Right lobe of liver (tissue), 6 donors: Measurements from ENCODE around the gene EIF2B5. TPM values are rescaled to one million over a fixed set of nuclear protein-coding genes. Genes with fewer than 3 reads are reported as not detected.
A peak's percentile ranks its signal among the peaks of the same experiment; 100 is the strongest.

Experiments used
- ATAC-seq, 4 donors: fragments of 200-7000 bp; cut with Tn5 transposase; one replicate each; pipeline ENCODE4 v1.9.1; 2020; ENCODE audit warnings: mild to moderate bottlenecking in 4 of 4, moderate library complexity in 4 of 4
- DNase-seq, 3 donors: peaks; one replicate each; pipeline ENCODE4 v3.0.0-alpha.2; 2020
- H3K27ac ChIP-seq, 3 donors: fragments of 200-600 bp; one replicate each; pipeline ENCODE4 v1.8.0; 2022
- H3K27me3 ChIP-seq, 2 donors: fragments of 200-600 bp; one replicate each; pipeline ENCODE4 v1.8.0; 2022
- H3K36me3 ChIP-seq, 4 donors: fragments of 200-600 bp; sonication (generic) in 1 of 4; one replicate each; pipeline versions ENCODE4 v1.5.1 to v1.8.0; 2017 to 2022; ENCODE audit warnings: control low read depth in 1 of 4
- H3K4me1 ChIP-seq, 4 donors: fragments of 200-600 bp; sonication (generic) in 1 of 4; one replicate each; pipeline versions ENCODE4 v1.5.1 to v1.8.0; 2017 to 2022; ENCODE audit warnings: control low read depth in 1 of 4
- H3K4me3 ChIP-seq, 3 donors: fragments of 200-600 bp; one replicate each; pipeline ENCODE4 v1.8.0; 2022
- H3K9me3 ChIP-seq, 4 donors: fragments of 200-600 bp; sonication (generic) in 1 of 4; one replicate each; pipeline versions ENCODE4 v1.5.1 to v1.8.0; 2017 to 2022; ENCODE audit warnings: control low read depth in 1 of 4
- CTCF ChIP-seq, 4 donors: fragments of 200-600 bp in 3 of 4; fragments of 450-650 bp in 1 of 4; IDR thresholded peaks; one replicate each; pipeline versions ENCODE4 v1.5.1 to v1.8.0; 2016 to 2022; ENCODE audit warnings: antibody characterized with exemption in 4 of 4, mild to moderate bottlenecking in 2 of 4
- POLR2A ChIP-seq: fragments of 450-650 bp; IDR thresholded peaks from one replicate; pipeline ENCODE4 v1.6.1; 2017; ENCODE audit warnings: antibody characterized with exemption, mild to moderate bottlenecking
- WGBS: methylation state at CpG from one replicate; pipeline ENCODE4 v1.1.6; 2018; ENCODE audit warnings: low coverage, low lambda C conversion rate; ENCODE audit not compliant: insufficient coverage; ENCODE audit errors: missing lambda C conversion rate; 5-methylcytosine and 5-hydroxymethylcytosine counted together
- intact Hi-C, 2 donors: fragments of 100-400 bp; cut with DNase I; formaldehyde crosslinking; loops; one replicate each; pipeline versions ENCODE4 v1.11.2 to v1.14.1; 2022
- total RNA-seq, 6 experiments: library from RNA; depleted of rRNA in 2 of 6; stranded (reverse); fragments of >200 nt in 2 of 6; fragmentation: NEBNext Ultra II Directional in 3 of 6; extraction: Animal tissue kit (Norgen Biotek cat#: 25700) in 3 of 6; gene quantifications; one replicate each; pipeline versions ENCODE4 v1.1.0 to v1.2.4, GENCODE V29; 2016 to 2023
- donor health status: DM: no; HTN: yes; CAD: no.
- donor health status: DM: no; HTN: no; CAD: no.
- donor health status: DM: no; HTN: no; CAD: no.
- donor health status: DM: no; HTN: yes; CAD: no.
- donor health status: DM: no; HTN: yes; CAD: no.

Gene EIF2B5
- total RNA-seq, 6 experiments from 2014 or later: 16.7 to 25.6 (median 20.5) TPM

GRCh38 chr3:184173374-184173722 is 38.2 kb downstream of the EIF2B5 start:
- Histone ChIP-seq H3K36me3 (peaks cover 0 to 34% (median 12%) of the 10 kb centered on the region in 4 donors), H3K9me3 (no peaks in the 10 kb centered on the region), H3K4me1 (peaks cover 0 to 12% (median 2%) of the 10 kb centered on the region in 4 donors), H3K27me3 (no peaks in the 10 kb centered on the region), H3K4me3 (no peak overlapping the region), H3K27ac (no peak overlapping the region)
- intact Hi-C loops: no loop called here
- ATAC-seq (no peak), DNase-seq (no peak)
- TF ChIP-seq CTCF (IDR thresholded peaks at IDR 0.05): no peak
- no peak for TF ChIP-seq POLR2A
- WGBS: 87% methylated on average over 2 of the region's 2 CpGs

DNA sequence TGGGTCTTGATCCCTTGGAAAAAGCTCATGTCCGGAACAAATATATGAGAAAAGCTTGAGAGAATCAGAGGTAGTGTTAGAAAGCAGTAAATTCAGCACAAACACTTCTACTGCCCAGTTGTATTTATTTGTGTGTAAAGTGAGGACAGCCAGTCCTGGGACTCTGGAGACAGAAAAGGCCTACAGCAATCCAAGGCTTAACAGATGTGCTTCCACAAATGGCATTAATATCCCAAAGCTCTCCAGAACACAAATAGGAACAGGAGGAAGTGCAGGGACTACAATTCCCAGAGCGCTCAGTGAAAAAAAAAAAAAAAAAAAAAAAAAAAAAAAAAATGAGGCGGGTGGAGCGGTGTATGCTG is 39.1 kb downstream of the EIF2B5 start:
- 25% methylated on average over 2 of the region's 4 CpGs for WGBS
- no peak overlapping the region for H3K4me3 ChIP-seq

GRCh38 chr3:184174646-184175492 is 39.7 kb downstream of the EIF2B5 start, which contains the start of gene AP2M1:
TSS of gene AP2M1 (plus strand) at chr3:184174855. CDS start at chr3:184176994, 2,139 bp downstream.
- intact Hi-C loops: no loop called here
- 0% methylated on average over 23 of the region's 73 CpGs for WGBS
- peak; percentile 97 to 99 (median 98) for DNase-seq
- Histone ChIP-seq H3K27me3 (no peaks in the 10 kb centered on the region), H3K36me3 (peaks cover 0 to 49% (median 16%) of the 10 kb centered on the region in 4 donors), H3K9me3 (no peaks in the 10 kb centered on the region), H3K4me1 (peaks cover 0 to 12% (median 2%) of the 10 kb centered on the region in 4 donors), H3K27ac (peak within 1 kb of the TSS; percentile 76 to 86 (median 84)), H3K4me3 (peak within 1 kb of the TSS; percentile 74 to 100 (median 95))
- TF ChIP-seq CTCF (IDR thresholded peaks at IDR 0.05) (no peak), POLR2A (peak; percentile 77)
- peak; percentile 91 to 96 (median 92) for ATAC-seq

More for the DNA sequence above, 39.1 kb downstream of the EIF2B5 start:
- H3K36me3 ChIP-seq: peaks cover 0 to 43% (median 13%) of the 10 kb centered on the region in 4 donors
- TF ChIP-seq POLR2A (no peak), CTCF (IDR thresholded peaks at IDR 0.05) (no peak)
- intact Hi-C loops: no loop called here
- no peak overlapping the region for H3K27ac ChIP-seq
- H3K4me1 ChIP-seq: peaks cover 0 to 12% (median 2%) of the 10 kb centered on the region in 4 donors
- H3K27me3 ChIP-seq: no peaks in the 10 kb centered on the region
- no peak for DNase-seq
- H3K9me3 ChIP-seq: no peaks in the 10 kb centered on the region
- ATAC-seq: no peak

GRCh38 chr3:184175506-184175905 is 40.3 kb downstream of the EIF2B5 start:
- H3K27me3 ChIP-seq: no peaks in the 10 kb centered on the region
- intact Hi-C loops: no loop called here
- peaks cover 0 to 12% (median 2%) of the 10 kb centered on the region in 4 donors for H3K4me1 ChIP-seq
- DNase-seq (no peak), ATAC-seq (no peak)
- H3K27ac ChIP-seq: peak overlapping the region; percentile 24 to 86 (median 84)
- no peaks in the 10 kb centered on the region for H3K9me3 ChIP-seq
- 8% methylated on average over 8 of the region's 8 CpGs for WGBS
- H3K4me3 ChIP-seq: peak overlapping the region; percentile 74 to 100 (median 95)
- TF ChIP-seq CTCF (IDR thresholded peaks at IDR 0.05) (no peak), POLR2A (no peak)
- peaks cover 0 to 50% (median 18%) of the 10 kb centered on the region in 4 donors for H3K36me3 ChIP-seq
